Smooth muscle cell (in vitro differentiated cells): Measurements from ENCODE around the gene HLA-DPB1. TPM values are rescaled to one million over a fixed set of nuclear protein-coding genes. Genes with fewer than 3 reads are reported as not detected.

Source experiments
- DNase-seq: peaks from one replicate; lab custom pipeline; 2025; ENCODE audit not compliant: unreplicated experiment; lab: John Stamatoyannopoulos, UW
- H2AFZ ChIP-seq: fragments of 200-600 bp; sonication (generic); 2 replicates; pipeline ENCODE4 v1.6.0; 2016; ENCODE audit warnings: antibody characterized with exemption, low read depth, mild to moderate bottlenecking
- H3F3A ChIP-seq: fragments of 200-600 bp; sonication (generic); 2 replicates; pipeline ENCODE4 v1.6.0; 2017; ENCODE audit warnings: antibody characterized with exemption, low read depth
- H3K27ac ChIP-seq: fragments of 200-600 bp; sonication (generic); 2 replicates; pipeline ENCODE4 v1.5.1; 2016; ENCODE audit warnings: low read depth, mild to moderate bottlenecking
- H3K27me3 ChIP-seq: fragments of 200-600 bp; sonication (generic); 2 replicates; pipeline ENCODE4 v1.6.1; 2016; ENCODE audit warnings: low read depth, mild to moderate bottlenecking
- H3K36me3 ChIP-seq: fragments of 200-600 bp; sonication (generic); 2 replicates; pipeline ENCODE4 v1.5.1; 2016; ENCODE audit warnings: low read depth
- H3K4me1 ChIP-seq: fragments of 200-600 bp; sonication (generic); 2 replicates; pipeline ENCODE4 v1.5.1; 2016; ENCODE audit warnings: low read depth
- H3K4me2 ChIP-seq: fragments of 200-600 bp; sonication (generic); 2 replicates; pipeline ENCODE4 v1.6.0; 2016; ENCODE audit warnings: mild to moderate bottlenecking
- H3K4me3 ChIP-seq: fragments of 200-600 bp; sonication (generic); 2 replicates; pipeline ENCODE4 v1.5.1; 2016; ENCODE audit warnings: mild to moderate bottlenecking
- H3K79me2 ChIP-seq: fragments of 200-600 bp; sonication (generic); 2 replicates; pipeline ENCODE4 v1.6.0; 2016; ENCODE audit warnings: low read depth, mild to moderate bottlenecking
- H3K9ac ChIP-seq: fragments of 200-600 bp; sonication (generic); 2 replicates; pipeline ENCODE4 v1.6.0; 2016; ENCODE audit warnings: low read depth
- H3K9me3 ChIP-seq: fragments of 200-600 bp; sonication (generic); replicated peaks from 2 replicates; pipeline ENCODE4 v1.5.1; 2016; ENCODE audit warnings: low read depth
- H4K20me1 ChIP-seq: fragments of 200-600 bp; sonication (generic); 2 replicates; pipeline ENCODE4 v1.6.0; 2016; ENCODE audit warnings: low read depth
- WGBS: methylation state at CpG from one replicate; pipeline ENCODE4 v1.1.7; 2016; ENCODE audit warnings: low lambda C conversion rate; 5-methylcytosine and 5-hydroxymethylcytosine counted together
- polyA plus RNA-seq: library from polyadenylated mRNA; unstranded; fragments of >200 nt; fragmentation: Nextera tagmentation; extraction: Ambion mirVana; gene quantifications from 2 replicates; pipeline ENCODE4 v1.2.1, GENCODE V29; 2016
- total RNA-seq: library from RNA; depleted of rRNA; stranded (reverse); fragments of >200 nt; gene quantifications from 2 replicates; pipeline ENCODE4 v1.2.3, GENCODE V29; 2014
- TF ChIP-seq, protein P1 (sequence below): fragments of 200-600 bp; sonication (generic); IDR thresholded peaks from 2 replicates; pipeline ENCODE4 v1.5.1; 2017; ENCODE audit warnings: borderline replicate concordance, mild to moderate bottlenecking, antibody characterized with exemption; ENCODE audit not compliant: insufficient read depth, poor library complexity, severe bottlenecking

HLA-DPB1 gene
- total and polyA plus RNA-seq, 2 experiments from 2014 or later = 14.8 to 19.4 TPM

DNA sequence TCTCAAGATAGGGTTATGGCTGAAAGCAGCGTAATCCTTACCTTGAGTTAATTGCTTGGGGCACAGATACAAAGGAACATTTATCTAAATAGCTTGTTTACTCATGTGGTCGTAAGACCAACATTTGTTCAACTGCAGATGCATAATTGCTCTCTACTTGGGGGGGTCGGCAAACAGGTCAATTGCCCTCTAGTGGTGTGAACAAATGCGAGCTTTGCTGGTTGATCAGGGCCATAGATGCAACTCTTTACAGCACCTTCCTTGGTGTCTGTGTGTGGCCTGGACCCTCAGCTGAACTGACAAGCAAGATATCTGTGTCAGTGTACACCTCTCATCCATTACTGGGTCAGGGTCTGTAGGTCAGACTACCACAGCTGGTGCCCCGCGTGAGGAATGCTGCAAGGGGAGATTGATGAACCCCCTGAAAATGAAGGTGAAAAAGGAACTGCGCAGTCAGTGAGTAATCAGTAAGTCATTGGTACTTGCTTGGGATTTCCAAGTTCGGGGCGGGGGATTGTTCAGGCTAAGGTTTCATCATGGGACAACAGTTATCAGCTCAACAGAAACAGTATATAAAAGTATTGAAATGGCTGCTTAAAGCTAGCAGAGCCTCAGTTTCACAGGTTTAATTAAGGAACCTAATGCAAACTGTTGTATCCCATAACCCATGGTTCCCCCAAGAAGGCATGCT, 26.3 kb upstream of the HLA-DPB1 start:
- Histone ChIP-seq H2AFZ (no peak overlapping the region), H3K79me2 (no peaks in the 10 kb centered on the region), H3K9ac (no peak overlapping the region), H3K4me2 (no peak overlapping the region), H3F3A (no peaks in the 10 kb centered on the region), H3K4me3 (no peak overlapping the region), H3K27ac (no peak overlapping the region), H4K20me1 (no peaks in the 10 kb centered on the region), H3K36me3 (no peaks in the 10 kb centered on the region), H3K27me3 (no peaks in the 10 kb centered on the region), H3K4me1 (no peaks in the 10 kb centered on the region), H3K9me3 (no peaks in the 10 kb centered on the region)
- 81% methylated on average over 9 of the region's 9 CpGs for WGBS
- DNase-seq = no peak
- TF ChIP-seq, protein P1, sequence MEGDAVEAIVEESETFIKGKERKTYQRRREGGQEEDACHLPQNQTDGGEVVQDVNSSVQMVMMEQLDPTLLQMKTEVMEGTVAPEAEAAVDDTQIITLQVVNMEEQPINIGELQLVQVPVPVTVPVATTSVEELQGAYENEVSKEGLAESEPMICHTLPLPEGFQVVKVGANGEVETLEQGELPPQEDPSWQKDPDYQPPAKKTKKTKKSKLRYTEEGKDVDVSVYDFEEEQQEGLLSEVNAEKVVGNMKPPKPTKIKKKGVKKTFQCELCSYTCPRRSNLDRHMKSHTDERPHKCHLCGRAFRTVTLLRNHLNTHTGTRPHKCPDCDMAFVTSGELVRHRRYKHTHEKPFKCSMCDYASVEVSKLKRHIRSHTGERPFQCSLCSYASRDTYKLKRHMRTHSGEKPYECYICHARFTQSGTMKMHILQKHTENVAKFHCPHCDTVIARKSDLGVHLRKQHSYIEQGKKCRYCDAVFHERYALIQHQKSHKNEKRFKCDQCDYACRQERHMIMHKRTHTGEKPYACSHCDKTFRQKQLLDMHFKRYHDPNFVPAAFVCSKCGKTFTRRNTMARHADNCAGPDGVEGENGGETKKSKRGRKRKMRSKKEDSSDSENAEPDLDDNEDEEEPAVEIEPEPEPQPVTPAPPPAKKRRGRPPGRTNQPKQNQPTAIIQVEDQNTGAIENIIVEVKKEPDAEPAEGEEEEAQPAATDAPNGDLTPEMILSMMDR = no peak

DNA sequence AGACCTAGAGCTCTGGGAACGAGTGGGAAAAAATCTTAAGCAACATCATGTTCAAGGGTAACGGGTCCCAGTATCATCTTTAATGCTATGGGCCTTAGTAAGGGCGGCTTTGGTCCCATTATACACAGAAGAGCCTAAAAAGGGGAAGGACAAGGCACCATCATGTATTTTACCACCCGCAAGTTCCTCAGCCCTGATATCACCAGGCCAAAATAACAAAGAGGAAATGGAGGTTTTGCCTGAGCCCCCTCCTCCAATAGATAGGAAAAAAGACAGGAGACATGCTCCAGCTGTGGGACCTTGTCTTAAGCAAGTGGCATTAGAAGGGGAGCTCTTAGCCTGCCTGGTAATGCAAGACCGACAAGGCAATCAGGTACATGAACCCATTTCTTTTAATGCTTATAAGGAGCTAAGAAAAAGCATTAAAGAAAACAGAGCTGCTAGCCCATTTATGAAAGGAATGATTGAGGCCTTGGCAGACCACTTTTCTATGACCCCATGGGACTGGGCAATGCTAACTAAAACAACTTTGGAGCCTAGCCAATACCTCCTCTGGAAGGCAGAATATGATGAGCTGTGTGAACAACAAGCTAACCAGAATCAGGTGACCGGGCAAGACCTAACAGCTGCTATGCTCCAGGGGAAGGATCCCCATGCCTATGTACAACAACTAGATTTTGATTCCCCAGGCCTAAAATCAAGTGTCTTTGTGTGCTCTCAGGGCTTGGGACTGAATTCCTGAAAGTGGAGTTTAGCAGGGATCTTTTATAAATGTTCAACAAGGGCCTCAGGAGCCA, 25.6 kb upstream of the HLA-DPB1 start:
- Histone ChIP-seq H3K79me2 (no peaks in the 10 kb centered on the region), H3K27me3 (no peaks in the 10 kb centered on the region), H2AFZ (no peak overlapping the region), H3K4me1 (no peaks in the 10 kb centered on the region), H3K9ac (no peak overlapping the region), H3K4me2 (no peak overlapping the region), H3K27ac (no peak overlapping the region), H3F3A (no peaks in the 10 kb centered on the region), H3K36me3 (no peaks in the 10 kb centered on the region), H3K4me3 (no peak overlapping the region), H4K20me1 (no peaks in the 10 kb centered on the region), H3K9me3 (no peaks in the 10 kb centered on the region)
- DNase-seq = no peak
- WGBS = 90% methylated on average over 5 of the region's 6 CpGs
- TF ChIP-seq, protein P1 = no peak

DNA sequence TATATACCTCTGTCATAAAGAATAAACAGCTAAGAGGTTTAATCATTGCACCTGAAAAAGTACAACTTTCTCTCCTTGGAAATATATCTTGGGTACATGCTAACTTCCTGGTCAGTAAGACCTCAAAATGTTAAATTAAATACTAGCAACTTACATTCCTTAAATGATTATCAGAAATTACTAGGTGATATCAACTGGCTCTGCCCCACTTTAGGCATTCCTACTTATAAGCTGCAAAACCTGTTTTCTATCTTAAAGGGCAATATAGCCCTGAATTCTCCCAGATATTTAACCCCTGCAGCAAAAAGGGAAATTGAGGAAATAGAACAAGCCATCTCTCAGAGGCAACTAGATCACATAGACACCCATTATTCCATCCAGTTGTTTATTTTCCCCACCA, 23.2 kb upstream of the HLA-DPB1 start:
- no peak for DNase-seq
- Histone ChIP-seq H3K9ac (no peak overlapping the region), H3K4me2 (no peak overlapping the region), H3K79me2 (no peaks in the 10 kb centered on the region), H3K27me3 (peaks cover 8% of the 10 kb centered on the region), H3K4me3 (no peak overlapping the region), H3F3A (no peaks in the 10 kb centered on the region), H2AFZ (no peak overlapping the region), H3K4me1 (no peaks in the 10 kb centered on the region), H4K20me1 (no peaks in the 10 kb centered on the region), H3K9me3 (no peaks in the 10 kb centered on the region), H3K27ac (no peak overlapping the region), H3K36me3 (no peaks in the 10 kb centered on the region)
- TF ChIP-seq, protein P1 = no peak
